MG63 (cell line): Measurements from ENCODE around the gene MS4A10. TPM values are rescaled to one million over a fixed set of nuclear protein-coding genes. Genes with fewer than 3 reads are reported as not detected.

Experiments used
- DNase-seq: peaks from one replicate; pipeline ENCODE4 v3.0.0-alpha.2; 2020
- H3K27me3 ChIP-seq: fragments of 250-450 bp; sonication (Bioruptor Pico); 2 replicates; pipeline ENCODE4 v1.5.1; 2020; ENCODE audit warnings: mild to moderate bottlenecking, moderate library complexity
- H3K36me3 ChIP-seq: fragments of 250-450 bp; sonication (Bioruptor Pico); 2 replicates; pipeline ENCODE4 v1.5.1; 2020; ENCODE audit warnings: mild to moderate bottlenecking, moderate library complexity
- H3K4me3 ChIP-seq: fragments of 250-450 bp; sonication (Bioruptor Pico); 2 replicates; pipeline ENCODE4 v1.5.1; 2020; ENCODE audit warnings: mild to moderate bottlenecking, moderate library complexity
- H3K9me3 ChIP-seq: fragments of 250-450 bp; sonication (Bioruptor Pico); 2 replicates; pipeline ENCODE4 v1.5.1; 2020; ENCODE audit warnings: mild to moderate bottlenecking, moderate library complexity
- total RNA-seq: library from RNA; depleted of rRNA; stranded (reverse); fragments of >200 nt; shearing (Covaris generic); gene quantifications from 2 replicates; pipeline ENCODE4 v1.2.3, GENCODE V29; 2014; ENCODE audit warnings: low replicate concordance; rRNA removed

The MS4A10 gene
- total RNA-seq, 1 experiment from 2014 or later: not detected

DNA sequence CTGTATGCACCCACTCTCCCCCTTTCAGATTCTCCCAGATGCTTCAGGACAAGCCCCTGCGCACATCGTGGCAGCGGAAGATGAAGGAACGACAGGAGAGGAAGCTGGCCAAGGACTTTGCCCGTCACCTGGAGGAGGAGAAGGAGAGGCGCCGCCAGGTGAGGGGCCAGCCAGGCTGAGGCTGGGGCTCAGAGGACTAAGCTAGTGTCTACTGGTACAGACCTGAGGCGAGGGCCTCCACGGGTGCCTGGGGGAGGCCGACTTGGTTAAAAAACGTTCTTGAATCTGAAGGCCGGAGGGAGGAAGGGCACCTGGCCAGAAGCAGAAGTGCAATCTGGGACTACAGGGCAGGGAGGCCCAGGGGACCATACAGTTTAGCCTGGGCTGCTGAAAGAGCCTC is 62.8 kb downstream of the MS4A10 start:
- Histone ChIP-seq H3K4me3 (no peak overlapping the region), H3K36me3 (peaks cover 40% of the 10 kb centered on the region), H3K27me3 (no peaks in the 10 kb centered on the region), H3K9me3 (no peaks in the 10 kb centered on the region)
- no peak for DNase-seq

DNA sequence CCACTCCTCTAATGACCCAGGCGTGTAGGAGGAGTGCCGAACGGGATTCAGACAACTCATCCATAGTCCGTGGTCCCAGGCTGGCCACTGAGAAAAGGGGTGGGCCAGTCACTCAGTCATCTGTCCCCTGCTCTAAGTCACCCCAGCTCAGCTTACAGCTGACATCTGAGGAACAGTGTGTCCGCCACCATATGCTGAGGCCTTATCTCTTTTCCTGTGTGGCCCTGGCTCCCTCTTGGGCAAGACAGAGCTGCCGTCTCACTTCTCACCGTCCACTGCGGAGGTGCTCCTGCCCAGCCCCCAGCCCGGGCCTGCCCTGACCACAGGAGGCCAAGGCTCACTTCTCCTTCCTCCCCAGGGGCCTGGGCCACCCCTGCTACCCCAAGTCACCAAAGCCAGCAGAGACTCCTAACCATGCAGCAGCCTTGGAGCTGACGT is 63.6 kb downstream of the MS4A10 start:
- Histone ChIP-seq H3K4me3 (no peak overlapping the region), H3K27me3 (no peaks in the 10 kb centered on the region), H3K9me3 (no peaks in the 10 kb centered on the region), H3K36me3 (peaks cover 40% of the 10 kb centered on the region)
- DNase-seq: no peak

DNA sequence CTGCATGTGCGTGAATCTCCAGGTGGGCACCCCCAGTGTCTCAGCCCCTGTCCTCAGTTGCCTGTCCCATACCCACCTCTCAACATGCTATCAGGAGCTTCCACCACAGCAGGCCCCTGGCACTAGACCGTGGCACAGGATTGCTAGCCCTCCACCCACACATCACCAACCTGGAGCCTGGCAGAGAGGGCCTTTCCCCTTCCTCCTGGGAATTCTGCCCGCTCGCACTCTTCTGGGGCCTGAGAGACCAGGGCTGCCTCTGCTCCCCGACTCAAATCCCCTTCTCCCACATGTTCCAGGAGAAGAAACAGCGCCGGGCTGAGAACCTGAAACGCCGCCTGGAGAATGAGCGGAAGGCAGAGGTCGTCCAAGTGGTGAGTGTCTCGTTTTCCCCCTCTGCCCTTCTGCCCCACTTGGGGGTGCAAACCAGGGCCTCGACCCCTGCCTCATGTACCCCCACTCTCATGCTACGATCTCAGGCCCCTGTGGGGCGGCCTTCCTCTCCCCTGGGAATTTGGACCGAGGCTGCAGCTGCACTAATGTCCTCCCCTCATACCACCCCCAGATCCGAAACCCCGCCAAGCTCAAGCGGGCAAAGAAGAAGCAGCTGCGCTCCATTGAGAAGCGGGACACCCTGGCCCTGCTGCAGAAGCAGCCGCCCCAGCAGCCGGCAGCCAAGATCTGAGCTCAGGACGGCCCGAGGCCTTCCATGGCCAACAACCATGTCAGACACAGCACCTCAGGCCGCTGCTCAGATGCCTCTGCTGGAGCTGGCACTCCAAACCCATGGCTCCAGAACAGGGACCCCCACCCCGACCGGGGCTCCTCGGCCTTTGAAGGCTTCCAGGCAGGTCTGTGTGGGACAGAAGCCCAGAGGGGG is 64.7 kb downstream of the MS4A10 start:
- Histone ChIP-seq H3K36me3 (peaks cover 33% of the 10 kb centered on the region), H3K9me3 (no peaks in the 10 kb centered on the region), H3K4me3 (no peak overlapping the region), H3K27me3 (no peaks in the 10 kb centered on the region)
- no peak for DNase-seq

Other genes with a start within 250 kb of the MS4A10 start
- not detected in 2 replicates for gene MS4A8, start 85.7 kb upstream of the MS4A10 start, total RNA-seq
- gene MS4A18, start 60.6 kb upstream of the MS4A10 start, total RNA-seq: not detected in 2 replicates
- gene MS4A15, start 28.5 kb upstream of the MS4A10 start, total RNA-seq: not detected in 2 replicates
- gene CCDC86, start 56.8 kb downstream of the MS4A10 start, total RNA-seq: 9.7 and 11.4 TPM in 2 replicates
- not detected in 2 replicates for gene PTGDR2, start 70.6 kb downstream of the MS4A10 start, total RNA-seq
- not detected in 2 replicates for gene ZP1, start 82.2 kb downstream of the MS4A10 start, total RNA-seq
- 94.4 and 98.0 TPM in 2 replicates for gene PRPF19, start 121.3 kb downstream of the MS4A10 start, total RNA-seq
- gene TMEM109, start 128.8 kb downstream of the MS4A10 start, total RNA-seq: 16.6 and 17.6 TPM in 2 replicates
- gene TMEM132A, start 139.1 kb downstream of the MS4A10 start, total RNA-seq: 4.8 and 16.3 TPM in 2 replicates
- not detected in 2 replicates for gene SLC15A3, start 166.8 kb downstream of the MS4A10 start, total RNA-seq
- not detected in 2 replicates for gene CD6, start 186.3 kb downstream of the MS4A10 start, total RNA-seq